ENCODE data around the gene CTSZ. TPM values are rescaled to one million over a fixed set of nuclear protein-coding genes. Genes with fewer than 3 reads are reported as not detected.

CTSZ gene
- total and polyA plus RNA-seq, 3 donors from 2014 or later = 49.4 to 120 (median 77.4) TPM

- WGBS, 2 donors = 74 to 75% methylated on average over 2 of the region's 2 CpGs
Observed at GRCh38 chr20:59048681-59049030, 41.6 kb upstream of the CTSZ start.

GRCh38 chr20:59047938-59048680, 41.1 kb upstream of the CTSZ start:
- Histone ChIP-seq H3K27me3 (no peaks in the 10 kb centered on the region), H3K9me3 (no peaks in the 10 kb centered on the region), H3K4me3 (no peak overlapping the region), H3K4me1 (peaks cover 3% of the 10 kb centered on the region), H3K27ac (no peak overlapping the region), H3K36me3 (ENCODE audit: low read depth, missing control alignments) (no peaks in the 10 kb centered on the region)
- intact Hi-C loops (cut with DNase I; ENCODE audit: low total_unique reads) = no loop called here
- no peak for DNase-seq
- 78 to 79% methylated on average over 5 of the region's 5 CpGs for WGBS, 2 donors
- TF ChIP-seq POLR2A (IDR thresholded peaks at IDR 0.05) (no peak), CTCF (IDR thresholded peaks at IDR 0.05) (no peak)

More at GRCh38 chr20:59048681-59049030, 41.6 kb upstream of the CTSZ start:
- Histone ChIP-seq H3K4me1 (no peaks in the 10 kb centered on the region), H3K27ac (no peak overlapping the region), H3K9me3 (no peaks in the 10 kb centered on the region), H3K4me3 (no peak overlapping the region), H3K36me3 (ENCODE audit: low read depth, missing control alignments) (no peaks in the 10 kb centered on the region), H3K27me3 (no peaks in the 10 kb centered on the region)
- no peak for DNase-seq
- intact Hi-C loops (cut with DNase I; ENCODE audit: low total_unique reads) = no loop called here
- TF ChIP-seq CTCF (IDR thresholded peaks at IDR 0.05) (no peak), POLR2A (IDR thresholded peaks at IDR 0.05) (no peak)

- TF ChIP-seq POLR2A (IDR thresholded peaks at IDR 0.05) (no peak), CTCF (IDR thresholded peaks at IDR 0.05) (no peak)
- Histone ChIP-seq H3K4me1 (peaks cover 5% of the 10 kb centered on the region), H3K36me3 (ENCODE audit: low read depth, missing control alignments) (no peaks in the 10 kb centered on the region), H3K27me3 (no peaks in the 10 kb centered on the region), H3K9me3 (no peaks in the 10 kb centered on the region), H3K27ac (no peak overlapping the region), H3K4me3 (no peak overlapping the region)
- DNase-seq = no peak
- 90 to 91% methylated on average over 3 of the region's 3 CpGs for WGBS, 2 donors
- intact Hi-C loops (cut with DNase I; ENCODE audit: low total_unique reads) = no loop called here
Observed at GRCh38 chr20:59046862-59047261, 39.8 kb upstream of the CTSZ start.

- no peaks in the 10 kb centered on the region for H3K36me3 ChIP-seq (ENCODE audit: low read depth, missing control alignments)
- TF ChIP-seq POLR2A (IDR thresholded peaks at IDR 0.05) (no peak), CTCF (IDR thresholded peaks at IDR 0.05) (no peak)
- WGBS, 2 donors = 80 to 82% methylated on average over 3 of the region's 3 CpGs
- no peaks in the 10 kb centered on the region for H3K27me3 ChIP-seq
- peaks cover 14% of the 10 kb centered on the region for H3K4me1 ChIP-seq
- H3K9me3 ChIP-seq = no peaks in the 10 kb centered on the region
- DNase-seq = no peak
- no peak overlapping the region for H3K27ac ChIP-seq
- H3K4me3 ChIP-seq = no peak overlapping the region
- intact Hi-C loops (cut with DNase I; ENCODE audit: low total_unique reads) = no loop called here
Observed at GRCh38 chr20:59044796-59045195, 37.7 kb upstream of the CTSZ start.

- intact Hi-C loops (cut with DNase I; ENCODE audit: low total_unique reads) = no loop called here
- H3K36me3 ChIP-seq (ENCODE audit: low read depth, missing control alignments) = no peaks in the 10 kb centered on the region
- H3K9me3 ChIP-seq = no peaks in the 10 kb centered on the region
- H3K27me3 ChIP-seq = no peaks in the 10 kb centered on the region
- H3K27ac ChIP-seq = no peak overlapping the region
- peaks cover 14% of the 10 kb centered on the region for H3K4me1 ChIP-seq
- TF ChIP-seq CTCF (IDR thresholded peaks at IDR 0.05) (no peak), POLR2A (IDR thresholded peaks at IDR 0.05) (no peak)
- no peak overlapping the region for H3K4me3 ChIP-seq
- 43 to 61% methylated on average over 3 of the region's 3 CpGs for WGBS, 2 donors
- DNase-seq = no peak
Observed at GRCh38 chr20:59044295-59044694, 37.2 kb upstream of the CTSZ start.
